Astrocyte (in vitro differentiated cells and primary cell): ENCODE data around the gene COL6A5.

Experiments
- EZH2 ChIP-seq: IDR thresholded peaks from 2 replicates; pipeline ENCODE4 v1.6.1; 2012; ENCODE audit warnings: mild to moderate bottlenecking, low read length, inconsistent platforms; ENCODE audit not compliant: insufficient read depth
- TF ChIP-seq, protein P1 (sequence below): IDR thresholded peaks from 2 replicates; pipeline ENCODE4 v1.5.1; 2011; ENCODE audit warnings: low read depth, mild to moderate bottlenecking, inconsistent platforms, low read length, moderate library complexity; ENCODE audit not compliant: insufficient read depth

DNA sequence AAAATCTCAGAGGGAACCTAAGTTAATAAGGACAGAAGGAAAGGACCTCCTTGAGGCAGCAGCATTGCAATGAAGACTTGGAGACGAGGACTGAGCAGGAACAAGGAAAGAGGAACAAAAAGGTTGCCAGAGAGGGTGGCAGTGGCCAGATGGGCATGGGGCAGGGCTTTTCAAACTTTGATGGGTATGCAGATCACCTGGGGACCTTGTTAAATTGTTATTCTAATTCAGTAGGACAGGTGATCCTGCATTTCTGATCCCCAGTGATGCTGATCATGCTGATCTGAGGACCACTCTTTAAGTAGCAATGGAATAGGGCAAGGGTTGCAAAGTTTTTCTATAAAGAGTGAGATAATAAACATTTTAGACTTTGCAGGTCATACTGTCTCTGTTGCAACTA lies 182.6 kb downstream of the COL6A5 start:
- TF ChIP-seq, protein P1, sequence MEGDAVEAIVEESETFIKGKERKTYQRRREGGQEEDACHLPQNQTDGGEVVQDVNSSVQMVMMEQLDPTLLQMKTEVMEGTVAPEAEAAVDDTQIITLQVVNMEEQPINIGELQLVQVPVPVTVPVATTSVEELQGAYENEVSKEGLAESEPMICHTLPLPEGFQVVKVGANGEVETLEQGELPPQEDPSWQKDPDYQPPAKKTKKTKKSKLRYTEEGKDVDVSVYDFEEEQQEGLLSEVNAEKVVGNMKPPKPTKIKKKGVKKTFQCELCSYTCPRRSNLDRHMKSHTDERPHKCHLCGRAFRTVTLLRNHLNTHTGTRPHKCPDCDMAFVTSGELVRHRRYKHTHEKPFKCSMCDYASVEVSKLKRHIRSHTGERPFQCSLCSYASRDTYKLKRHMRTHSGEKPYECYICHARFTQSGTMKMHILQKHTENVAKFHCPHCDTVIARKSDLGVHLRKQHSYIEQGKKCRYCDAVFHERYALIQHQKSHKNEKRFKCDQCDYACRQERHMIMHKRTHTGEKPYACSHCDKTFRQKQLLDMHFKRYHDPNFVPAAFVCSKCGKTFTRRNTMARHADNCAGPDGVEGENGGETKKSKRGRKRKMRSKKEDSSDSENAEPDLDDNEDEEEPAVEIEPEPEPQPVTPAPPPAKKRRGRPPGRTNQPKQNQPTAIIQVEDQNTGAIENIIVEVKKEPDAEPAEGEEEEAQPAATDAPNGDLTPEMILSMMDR, result no peak
- no peak for TF ChIP-seq EZH2
